Jurkat, Clone E6-1 (cell line): Measurements from ENCODE around the gene CCR4.
A peak's percentile ranks its signal among the peaks of the same experiment; 100 is the strongest.
"Not testable (repeated sequence)": the region's sequence is repeated elsewhere in the genome, so short reads cannot be mapped to it uniquely, and the experiment has no call there.

ENCODE experiments used
- DNase-seq: peaks from one replicate; pipeline ENCODE4 v3.0.0-alpha.2; 2011; ENCODE audit warnings: low read depth, low spot score
- H3K4me3 ChIP-seq: 2 replicates; pipeline ENCODE4 v1.5.1; 2011; ENCODE audit warnings: mild to moderate bottlenecking, low read length, control low read depth, moderate library complexity

Gene CCR4

GRCh38 chr3:32972482-32973146 is 21.2 kb downstream of the CCR4 start:
- peak; percentile 56 for DNase-seq
- H3K4me3 ChIP-seq = no peak overlapping the region

GRCh38 chr3:32973982-32974381 is 22.5 kb downstream of the CCR4 start:
- peak; percentile 95 for DNase-seq
- H3K4me3 ChIP-seq = no peak overlapping the region; the same call in 1 of the 2 replicates

- H3K4me3 ChIP-seq = no peak overlapping the region
- peak; percentile 55 for DNase-seq
These were observed 24.6 kb downstream of the CCR4 start for GRCh38 chr3:32975891-32976595.

GRCh38 chr3:32977861-32978260 is 26.4 kb downstream of the CCR4 start:
- H3K4me3 ChIP-seq = no peak overlapping the region
- no peak for DNase-seq

- DNase-seq = no peak
- H3K4me3 ChIP-seq = no peak overlapping the region
These were observed 26.9 kb downstream of the CCR4 start for GRCh38 chr3:32978331-32978730.

GRCh38 chr3:32983124-32983523 is 31.7 kb downstream of the CCR4 start:
- no peak overlapping the region for H3K4me3 ChIP-seq

GRCh38 chr3:32984918-32985317 is 33.5 kb downstream of the CCR4 start:
- not testable (repeated sequence) for H3K4me3 ChIP-seq, DNase-seq

More at GRCh38 chr3:32983124-32983523, 31.7 kb downstream of the CCR4 start:
- DNase-seq = no peak

GRCh38 chr3:32989171-32989570 is 37.7 kb downstream of the CCR4 start:
- no peak for DNase-seq
- no peak overlapping the region for H3K4me3 ChIP-seq

- H3K4me3 ChIP-seq = no peak overlapping the region
- DNase-seq = no peak
These were observed 38.7 kb downstream of the CCR4 start for GRCh38 chr3:32990116-32990515.

GRCh38 chr3:32991781-32992180 is 40.3 kb downstream of the CCR4 start:
- no peak overlapping the region for H3K4me3 ChIP-seq
- DNase-seq = no peak

- no peak for DNase-seq
- H3K4me3 ChIP-seq = no peak overlapping the region
These were observed 40.9 kb downstream of the CCR4 start for GRCh38 chr3:32992310-32992686.

GRCh38 chr3:32994045-32994444 is 42.6 kb downstream of the CCR4 start:
- DNase-seq = no peak
- H3K4me3 ChIP-seq = no peak overlapping the region

GRCh38 chr3:32995098-32995497 is 43.7 kb downstream of the CCR4 start:
- no peak overlapping the region for H3K4me3 ChIP-seq
- no peak for DNase-seq

GRCh38 chr3:32996048-32996754 is 44.8 kb downstream of the CCR4 start:
- DNase-seq = peak; percentile 55
- no peak overlapping the region for H3K4me3 ChIP-seq

GRCh38 chr3:32996755-32997091 is 45.3 kb downstream of the CCR4 start:
- no peak overlapping the region for H3K4me3 ChIP-seq
- DNase-seq = no peak

- H3K4me3 ChIP-seq = no peak overlapping the region
- no peak for DNase-seq
These were observed 47.4 kb downstream of the CCR4 start for GRCh38 chr3:32998631-32999451.

- H3K4me3 ChIP-seq = no peak overlapping the region
- DNase-seq = no peak
These were observed 49.4 kb downstream of the CCR4 start for GRCh38 chr3:33000691-33001385.

GRCh38 chr3:33001889-33002288 is 50.4 kb downstream of the CCR4 start:
- DNase-seq = no peak

GRCh38 chr3:33003308-33003707 is 51.9 kb downstream of the CCR4 start:
- DNase-seq = no peak
- no peak overlapping the region for H3K4me3 ChIP-seq

More at GRCh38 chr3:33001889-33002288, 50.4 kb downstream of the CCR4 start:
- no peak overlapping the region for H3K4me3 ChIP-seq
